SW480 (cell line): Measurements from ENCODE around the gene IL3.
A peak's percentile ranks its signal among the peaks of the same experiment; 100 is the strongest.
"Not testable (repeated sequence)": the region's sequence is repeated elsewhere in the genome, so short reads cannot be mapped to it uniquely, and the experiment has no call there.

Source experiments
- DNase-seq: peaks from one replicate; pipeline ENCODE4 v3.0.0-alpha.2; 2016; ENCODE audit warnings: low spot score

IL3 gene

GRCh38 chr5:132095077-132095410 lies 34.6 kb downstream of the IL3 start:
- no peak for DNase-seq

DNA sequence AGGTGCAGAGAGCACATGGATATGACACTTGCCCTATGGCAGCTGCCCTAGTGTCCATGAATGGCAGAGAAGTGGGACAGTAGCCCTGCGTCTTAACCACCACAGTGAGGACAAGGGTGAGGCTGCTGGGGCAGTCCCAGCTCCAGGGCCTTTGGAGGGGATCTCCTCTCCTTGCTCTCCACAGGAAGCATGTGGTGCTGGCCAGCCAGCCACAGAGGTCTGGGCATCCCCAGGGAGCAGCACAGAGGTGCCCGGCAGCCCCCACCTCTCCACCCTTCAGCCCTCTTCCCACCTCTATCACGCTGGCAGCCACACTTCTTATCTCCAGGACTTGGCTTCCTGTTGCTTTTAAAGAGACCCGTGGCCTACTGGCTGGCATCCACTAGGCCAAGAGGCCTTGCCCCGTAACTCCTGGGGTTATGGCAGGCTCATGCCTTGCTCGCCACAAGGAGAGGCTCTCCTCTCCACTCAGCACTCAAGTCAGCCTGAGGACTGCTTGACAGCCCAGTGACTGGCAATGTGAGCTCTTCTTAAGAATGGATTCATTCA lies 35.0 kb downstream of the IL3 start:
- DNase-seq = no peak

DNA sequence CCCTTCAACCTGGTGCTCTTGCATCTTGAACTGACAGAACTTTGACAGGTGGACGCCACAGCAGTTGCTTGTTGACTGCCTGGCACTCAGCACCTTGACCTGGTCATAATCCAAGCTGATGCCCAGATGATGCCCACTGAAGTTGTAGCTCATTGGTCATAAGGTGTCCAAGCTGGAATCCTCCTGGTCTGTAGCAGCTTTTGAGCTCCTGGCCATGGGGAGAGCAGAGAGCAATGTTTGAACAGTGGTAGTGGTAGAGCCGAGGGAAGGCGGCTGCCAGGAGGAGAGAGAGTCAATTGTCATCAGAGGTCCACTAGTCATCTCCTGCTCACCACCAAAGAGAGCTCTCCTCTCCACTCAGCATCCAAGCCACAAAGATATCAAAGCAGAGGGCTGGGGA lies 36.4 kb downstream of the IL3 start:
- DNase-seq = no peak

- DNase-seq = no peak
Observed at GRCh38 chr5:132098151-132098594, 37.7 kb downstream of the IL3 start.

DNA sequence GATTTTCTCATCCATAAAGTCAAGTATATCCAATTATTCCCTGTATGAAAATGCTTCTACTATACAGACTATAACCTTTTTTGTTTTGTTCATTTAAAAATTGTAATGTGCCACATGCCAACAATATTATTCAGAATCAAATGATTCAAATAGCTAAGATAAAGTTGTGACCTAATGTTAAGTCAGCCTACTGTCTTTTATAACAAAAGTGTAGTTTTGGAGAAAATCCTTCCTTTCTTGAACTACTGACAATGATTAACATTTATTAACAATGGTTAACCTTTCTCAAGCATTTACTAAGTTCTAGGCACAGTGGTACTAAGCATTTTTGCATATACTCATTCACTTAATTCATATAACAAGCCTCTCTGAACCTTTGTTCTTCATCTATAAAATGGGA lies 38.2 kb downstream of the IL3 start:
- DNase-seq = no peak

DNA sequence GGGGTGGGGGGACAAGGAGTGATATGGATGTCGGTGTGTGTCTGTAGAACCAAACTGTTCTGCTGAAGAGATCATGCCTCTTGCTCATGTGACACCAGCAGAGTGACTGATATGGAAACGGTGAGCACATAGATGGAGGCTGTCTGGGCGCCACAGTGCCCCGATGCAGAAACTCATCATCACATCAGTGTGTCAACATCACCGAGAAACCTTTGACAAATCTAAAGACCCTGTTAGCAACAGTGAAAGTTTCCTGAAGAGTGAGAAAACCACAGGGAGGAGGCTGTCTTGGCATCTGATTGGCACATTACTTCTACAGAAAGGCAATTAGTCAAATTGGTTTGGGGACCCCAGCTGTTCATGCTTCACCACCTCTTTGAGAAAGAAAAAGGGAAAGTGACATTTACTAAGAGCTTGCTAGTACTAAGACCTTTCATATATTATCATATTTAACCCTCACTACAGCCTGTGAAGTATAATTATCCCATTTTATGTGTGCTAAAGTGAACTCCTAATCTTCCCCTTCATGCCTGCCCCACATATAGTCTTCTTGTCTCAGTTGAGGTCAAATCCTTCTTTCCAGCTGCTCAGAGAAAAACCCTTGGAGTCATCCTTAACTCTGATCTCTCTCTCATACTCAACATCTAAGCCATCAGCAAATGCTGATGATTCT lies 38.8 kb downstream of the IL3 start:
- DNase-seq = no peak

DNA sequence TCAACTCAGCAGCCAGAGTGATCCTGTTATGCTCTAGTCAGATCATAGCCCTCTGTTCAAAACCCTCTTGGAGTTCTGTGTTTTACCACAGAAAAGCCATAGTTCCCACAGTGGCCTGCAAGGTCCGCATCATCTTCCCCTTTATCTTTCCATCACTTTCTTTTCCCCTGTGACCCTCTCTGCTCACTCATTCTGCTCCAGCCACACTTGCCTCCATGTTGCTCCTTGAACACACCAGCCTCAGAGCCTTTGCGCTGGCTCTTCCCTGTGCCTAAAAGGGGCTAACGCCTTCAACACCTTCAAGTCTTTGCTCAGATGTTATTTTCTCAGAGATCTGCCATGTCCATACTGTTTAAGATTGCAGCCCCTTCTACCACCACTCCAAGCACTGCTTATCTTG lies 39.5 kb downstream of the IL3 start:
- no peak for DNase-seq

GRCh38 chr5:132100672-132101261 lies 40.3 kb downstream of the IL3 start:
- DNase-seq = peak; percentile 44

DNA sequence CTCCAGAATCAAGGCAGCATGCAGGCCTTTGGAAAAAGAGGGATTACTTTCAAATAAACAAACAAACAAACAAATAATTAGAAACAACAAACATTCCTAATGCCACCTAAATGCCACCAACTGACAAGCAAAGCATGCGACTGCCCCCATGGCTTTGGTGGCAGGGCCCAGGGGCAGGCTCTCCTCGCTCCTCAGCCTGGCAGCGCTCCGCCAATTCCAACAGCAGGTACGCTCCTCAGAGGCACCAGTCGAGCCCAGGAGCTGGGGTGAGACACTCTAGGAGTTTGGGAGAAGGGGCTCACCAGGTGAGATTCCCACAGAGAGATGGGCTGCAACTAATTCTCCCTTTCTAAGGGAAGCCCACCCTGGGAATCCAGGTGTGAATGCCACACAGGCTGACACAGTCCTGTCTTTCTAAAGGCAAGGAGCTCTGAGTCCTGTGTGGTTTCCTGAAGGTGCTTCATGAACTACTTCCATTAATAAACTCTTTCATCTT lies 41.0 kb downstream of the IL3 start:
- DNase-seq = no peak

GRCh38 chr5:132102101-132102701 lies 41.7 kb downstream of the IL3 start:
- peak; percentile 95 for DNase-seq

DNA sequence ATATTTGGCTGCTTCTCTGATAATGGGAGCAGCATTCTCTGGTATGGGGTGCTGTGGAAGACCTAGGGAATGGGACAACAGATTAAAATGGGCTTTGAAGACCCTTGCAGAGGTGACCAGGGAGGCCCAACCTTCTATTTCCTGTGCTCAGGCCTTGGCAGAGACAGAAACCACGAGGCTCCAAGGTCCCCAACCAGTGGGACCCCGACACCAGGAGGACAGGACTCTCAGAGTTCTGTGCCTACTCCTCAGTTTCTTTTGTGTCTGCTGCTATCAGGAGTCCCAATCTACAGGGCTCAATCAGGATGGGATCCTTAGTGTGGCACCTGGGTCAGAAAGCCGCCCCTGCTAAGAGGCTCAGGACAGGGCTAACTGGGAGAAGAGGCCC lies 42.5 kb downstream of the IL3 start:
- no peak for DNase-seq

GRCh38 chr5:132103332-132103951 lies 43.0 kb downstream of the IL3 start:
- DNase-seq = peak; percentile 80

DNA sequence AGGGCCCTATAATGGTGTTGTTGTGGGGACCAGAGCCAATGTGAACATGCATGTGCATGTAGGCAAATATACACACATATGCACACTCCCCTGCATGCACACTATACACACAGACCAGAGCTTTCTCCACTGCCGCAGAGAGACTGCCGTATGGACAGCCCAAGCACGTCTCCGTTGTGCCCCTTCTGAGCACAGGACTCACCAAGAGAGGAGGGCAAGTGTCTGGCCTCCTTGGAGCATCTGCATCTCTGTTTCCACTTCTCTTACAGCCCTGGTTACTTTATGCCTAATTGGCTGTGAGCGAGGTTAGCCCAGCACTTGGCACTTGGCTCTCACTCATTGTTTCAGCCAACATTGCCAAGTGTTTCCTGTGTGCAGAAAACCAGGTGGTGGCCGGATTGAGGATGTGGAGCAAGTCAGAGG lies 43.5 kb downstream of the IL3 start:
- DNase-seq = no peak

DNA sequence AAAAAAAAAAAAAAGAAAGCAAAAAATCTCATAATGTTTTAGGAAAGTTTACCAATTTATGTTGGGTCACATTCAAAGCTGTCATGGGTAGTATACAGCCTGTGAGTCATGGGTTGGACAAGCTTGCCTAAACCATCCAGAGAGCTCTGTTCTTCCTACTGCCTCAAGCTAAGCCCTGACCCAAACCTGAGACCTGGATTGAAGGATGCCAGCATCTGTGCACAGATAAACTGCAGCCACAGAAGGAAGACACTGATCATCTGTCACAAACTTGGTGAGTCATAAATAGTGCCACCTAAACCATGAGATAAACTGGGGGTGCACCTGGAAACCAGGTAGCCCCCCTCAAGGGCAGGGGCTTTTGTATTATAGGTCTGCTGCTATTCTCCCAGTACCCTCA lies 44.1 kb downstream of the IL3 start:
- no peak for DNase-seq

DNA sequence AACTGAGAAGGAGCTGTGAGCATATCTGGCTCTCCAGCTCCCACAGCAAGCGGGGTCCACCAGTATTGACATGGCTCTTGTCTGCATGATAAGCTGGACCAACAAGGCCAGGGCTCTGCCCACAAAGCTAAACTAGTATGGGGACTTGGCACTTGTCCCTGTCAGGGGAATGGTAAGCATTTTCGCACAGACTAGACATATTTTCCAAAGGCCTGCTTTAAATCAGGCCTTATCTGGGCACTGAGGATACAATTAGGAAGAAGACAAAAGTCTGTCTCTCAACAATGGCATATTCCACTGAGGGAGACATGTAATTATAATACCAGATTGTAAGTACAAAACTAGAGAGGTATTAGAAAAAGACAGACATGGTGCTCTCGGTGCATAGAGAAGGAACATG lies 45.2 kb downstream of the IL3 start:
- DNase-seq = no peak

- DNase-seq = not testable (repeated sequence)
Observed at GRCh38 chr5:132108495-132108894, 48.0 kb downstream of the IL3 start.

DNA sequence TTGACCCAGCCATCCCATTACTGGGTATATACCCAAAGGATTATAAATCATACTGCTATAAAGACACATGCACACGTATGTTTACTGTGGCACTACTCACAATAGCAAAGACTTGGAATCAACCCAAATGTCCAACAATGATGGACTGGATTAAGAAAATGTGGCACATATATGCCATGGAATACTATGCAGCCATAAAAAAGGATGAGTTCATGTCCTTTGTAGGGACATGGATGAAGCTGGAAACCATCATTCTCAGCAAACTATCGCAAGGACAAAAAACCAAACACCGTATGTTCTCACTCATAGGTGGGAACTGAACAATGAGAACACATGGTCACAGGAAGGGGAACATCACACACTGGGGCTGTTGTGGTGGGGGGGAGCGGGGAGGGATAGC lies 48.5 kb downstream of the IL3 start:
- DNase-seq = not testable (repeated sequence)

DNA sequence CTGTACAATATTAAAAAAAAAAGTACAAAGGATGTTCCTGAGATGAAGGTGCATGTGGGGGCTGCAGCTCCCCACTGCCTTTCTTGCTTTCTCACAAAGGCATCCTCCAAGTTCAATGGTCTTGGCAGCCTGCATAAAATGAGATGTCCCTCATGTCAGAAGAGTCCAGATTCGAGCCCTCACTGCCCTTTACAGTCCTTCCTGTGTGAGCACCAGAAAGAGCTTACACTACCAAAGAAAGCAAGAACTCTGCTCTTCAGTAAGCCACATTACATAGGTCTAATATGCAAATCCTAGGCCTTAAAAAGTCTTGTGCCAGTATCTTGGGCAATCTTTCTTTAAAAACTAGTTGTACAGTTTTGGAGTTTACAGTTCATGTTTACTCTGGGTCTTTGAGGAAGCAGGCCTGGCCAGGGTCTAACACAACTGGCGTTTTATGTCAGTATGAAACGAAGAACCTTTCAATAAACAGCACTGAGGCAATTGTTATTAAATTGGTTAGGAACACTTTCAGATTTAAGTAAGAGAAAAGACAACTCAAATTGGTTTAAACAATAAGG lies 49.1 kb downstream of the IL3 start:
- no peak for DNase-seq

GRCh38 chr5:132110195-132110594 lies 49.7 kb downstream of the IL3 start:
- DNase-seq = no peak

GRCh38 chr5:132110930-132111329 lies 50.5 kb downstream of the IL3 start:
- no peak for DNase-seq

- DNase-seq = no peak
Observed at GRCh38 chr5:132112111-132112510, 51.7 kb downstream of the IL3 start.
